ENCODE measurements around the gene OLFML2A.

GRCh38 chr9:124793015-124793541 is 16.1 kb downstream of the OLFML2A start:
- TF ChIP-seq CTCF (IDR thresholded peaks at IDR 0.05 in 8 of 11, conservative IDR thresholded peaks at IDR 0.05 in 3 of 11): no peak
- no peak for TF ChIP-seq POLR2A (IDR thresholded peaks at IDR 0.05)

All from spleen (tissue), 7 donors.